Spleen (tissue), 11 donors: ENCODE data around the gene SPDL1. TPM values are rescaled to one million over a fixed set of nuclear protein-coding genes. Genes with fewer than 3 reads are reported as not detected.

Experiments used
- DNase-seq: peaks from one replicate; pipeline ENCODE4 v3.0.0-alpha.2; 2020
- H3K27ac ChIP-seq, 8 donors: fragments of 200-600 bp; sonication (generic) in 7 of 8; 1 replicate in 4 of 8; 2 replicates in 4 of 8; pipeline versions ENCODE4 v1.5.0 to v1.8.0; 2016 to 2021; ENCODE audit warnings: inconsistent platforms in 4 of 8, mild to moderate bottlenecking in 4 of 8, moderate library complexity in 1 of 8
- H3K27me3 ChIP-seq, 7 donors: fragments of 200-600 bp; sonication (generic) in 6 of 7; replicated peaks in 1 of 7; 1 replicate in 4 of 7; 2 replicates in 3 of 7; pipeline versions ENCODE4 v1.5.0 to v1.8.0; 2016 to 2021; ENCODE audit warnings: inconsistent platforms in 3 of 7, mild to moderate bottlenecking in 1 of 7
- H3K36me3 ChIP-seq, 6 donors: fragments of 200-600 bp; sonication (generic) in 5 of 6; 1 replicate in 4 of 6; 2 replicates in 2 of 6; pipeline versions ENCODE4 v1.5.0 to v1.8.0; 2016 to 2021; ENCODE audit warnings: inconsistent platforms in 2 of 6
- H3K4me1 ChIP-seq, 6 donors: fragments of 200-600 bp; sonication (generic) in 5 of 6; 1 replicate in 3 of 6; 2 replicates in 3 of 6; pipeline versions ENCODE4 v1.5.0 to v1.8.0; 2016 to 2021; ENCODE audit warnings: inconsistent platforms in 3 of 6
- H3K4me3 ChIP-seq, 8 donors: fragments of 200-600 bp; sonication (generic) in 7 of 8; 1 replicate in 4 of 8; 2 replicates in 4 of 8; pipeline versions ENCODE4 v1.5.0 to v1.8.0; 2016 to 2021; ENCODE audit warnings: inconsistent platforms in 4 of 8, mild to moderate bottlenecking in 4 of 8, moderate library complexity in 2 of 8
- H3K9me3 ChIP-seq, 8 donors: fragments of 200-600 bp; sonication (generic) in 7 of 8; 1 replicate in 4 of 8; 2 replicates in 4 of 8; pipeline versions ENCODE4 v1.5.0 to v1.8.0; 2016 to 2021; ENCODE audit warnings: inconsistent platforms in 4 of 8
- CTCF ChIP-seq, 11 experiments: fragments of 200-600 bp in 7 of 11; fragments of 450-650 bp in 4 of 11; sonication (generic) in 4 of 11; IDR thresholded peaks in 8 of 11; conservative IDR thresholded peaks in 3 of 11; 1 replicate in 7 of 11; 2 replicates in 4 of 11; pipeline versions ENCODE4 v1.4.0 to v1.8.0; 2016 to 2021; ENCODE audit warnings: antibody characterized with exemption in 11 of 11, inconsistent platforms in 4 of 11, mild to moderate bottlenecking in 1 of 11
- POLR2A ChIP-seq, 3 donors: fragments of 450-650 bp; IDR thresholded peaks; one replicate each; pipeline ENCODE4 v1.5.1; 2017; ENCODE audit warnings: antibody characterized with exemption in 3 of 3, mild to moderate bottlenecking in 1 of 3
- POLR2AphosphoS5 ChIP-seq, 3 donors: sonication (generic); formaldehyde crosslinking; IDR thresholded peaks; one replicate each; pipeline ENCODE4 v1.5.1; 2017; ENCODE audit warnings: antibody characterized with exemption in 3 of 3
- WGBS, 5 donors: extraction: QIAGEN DNeasy Blood & Tissue Kit in 3 of 5; methylation state at CpG; one replicate each; pipeline versions ENCODE4 v1.1.5 to v1.1.7; 2013 to 2018; 5-methylcytosine and 5-hydroxymethylcytosine counted together
- intact Hi-C: fragments of 100-400 bp; cut with DNase I; formaldehyde crosslinking; loops from one replicate; pipeline ENCODE4 v1.15.0; 2023; ENCODE audit warnings: low total_unique reads
- polyA plus RNA-seq, 3 donors: library from polyadenylated mRNA; stranded (reverse); fragments of 200-250 nt; gene quantifications; one replicate each; pipeline ENCODE4 v1.2.1, GENCODE V29; 2013
- total RNA-seq, 7 donors: library from RNA; depleted of rRNA in 3 of 7; stranded (reverse); fragments of >200 nt in 3 of 7; fragmentation: NEBNext Ultra II Directional in 4 of 7; extraction: Animal tissue kit (Norgen Biotek cat#: 25700) in 4 of 7; gene quantifications; one replicate each; pipeline versions ENCODE4 v1.1.0 to v1.2.1, GENCODE V29; 2016 to 2021
- donor health status: healthy with polysubstance abuse.
- donor health status: DM: no; HTN: no; CAD: no; lungs with moderate emphysema.
- donor health status: DM: no; HTN: no; CAD: no.
- donor health status: Bipolar disorder and iron deficiency.
- donor health status: healthy.
- donor health status: DM: no; HTN: no; CAD: no.
- donor health status: DM: yes; HTN: yes; CAD: no.

The SPDL1 gene
- total and polyA plus RNA-seq, 10 donors: 5.2 to 15.7 (median 10.3) TPM

GRCh38 chr5:169592937-169593650 lies 9.5 kb downstream of the SPDL1 start:
- WGBS, 5 donors: 96 to 98% (median 96%) methylated on average over 6 of the region's 6 CpGs
- Histone ChIP-seq H3K27me3 (no peaks in the 10 kb centered on the region), H3K36me3 (peaks cover 2 to 100% (median 62%) of the 10 kb centered on the region in 6 donors), H3K4me3 (no peak overlapping the region), H3K27ac (no peak overlapping the region), H3K4me1 (no peaks in the 10 kb centered on the region), H3K9me3 (no peaks in the 10 kb centered on the region)
- TF ChIP-seq POLR2AphosphoS5 (IDR thresholded peaks at IDR 0.05) (no peak), POLR2A (IDR thresholded peaks at IDR 0.05) (no peak), CTCF (IDR thresholded peaks at IDR 0.05 in 8 of 11, conservative IDR thresholded peaks at IDR 0.05 in 3 of 11) (no peak)
- intact Hi-C loops: no loop called here
- no peak for DNase-seq

GRCh38 chr5:169595172-169595820 lies 11.7 kb downstream of the SPDL1 start:
- peaks cover 0 to 100% (median 61%) of the 10 kb centered on the region in 6 donors for H3K36me3 ChIP-seq
- no peak overlapping the region for H3K27ac ChIP-seq
- no peaks in the 10 kb centered on the region for H3K27me3 ChIP-seq
- TF ChIP-seq POLR2AphosphoS5 (IDR thresholded peaks at IDR 0.05): no peak
- no peak for TF ChIP-seq CTCF (IDR thresholded peaks at IDR 0.05 in 8 of 11, conservative IDR thresholded peaks at IDR 0.05 in 3 of 11)
- TF ChIP-seq POLR2A (IDR thresholded peaks at IDR 0.05): no peak
- intact Hi-C loops: no loop called here
- H3K4me1 ChIP-seq: no peaks in the 10 kb centered on the region
- H3K4me3 ChIP-seq: no peak overlapping the region
- WGBS, 5 donors: 85 to 92% (median 90%) methylated on average over 1 of the region's 1 CpG
- no peak for DNase-seq
- H3K9me3 ChIP-seq: no peaks in the 10 kb centered on the region

- Histone ChIP-seq H3K27ac (no peak overlapping the region), H3K4me1 (no peaks in the 10 kb centered on the region), H3K4me3 (no peak overlapping the region), H3K36me3 (peaks cover 0 to 100% (median 63%) of the 10 kb centered on the region in 6 donors), H3K9me3 (no peaks in the 10 kb centered on the region), H3K27me3 (no peaks in the 10 kb centered on the region)
- TF ChIP-seq POLR2AphosphoS5 (IDR thresholded peaks at IDR 0.05) (no peak), CTCF (IDR thresholded peaks at IDR 0.05 in 8 of 11, conservative IDR thresholded peaks at IDR 0.05 in 3 of 11) (no peak), POLR2A (IDR thresholded peaks at IDR 0.05) (no peak)
- intact Hi-C loops: no loop called here
- no peak for DNase-seq
- 93 to 99% (median 97%) methylated on average over 4 of the region's 4 CpGs for WGBS, 5 donors
Observed at GRCh38 chr5:169599451-169599850, 15.9 kb downstream of the SPDL1 start.

GRCh38 chr5:169602535-169602934 lies 19.0 kb downstream of the SPDL1 start:
- TF ChIP-seq POLR2AphosphoS5 (IDR thresholded peaks at IDR 0.05) (no peak), CTCF (IDR thresholded peaks at IDR 0.05 in 8 of 11, conservative IDR thresholded peaks at IDR 0.05 in 3 of 11) (no peak), POLR2A (IDR thresholded peaks at IDR 0.05) (no peak)
- DNase-seq: no peak
- no peak overlapping the region for H3K27ac ChIP-seq
- H3K27me3 ChIP-seq: no peaks in the 10 kb centered on the region
- H3K9me3 ChIP-seq: no peaks in the 10 kb centered on the region
- peaks cover 0 to 82% (median 42%) of the 10 kb centered on the region in 6 donors for H3K36me3 ChIP-seq
- no peak overlapping the region for H3K4me3 ChIP-seq
- intact Hi-C loops: no loop called here
- no peaks in the 10 kb centered on the region for H3K4me1 ChIP-seq
